Liver (tissue), 9 donors: ENCODE data around the gene KIF5A. TPM values are rescaled to one million over a fixed set of nuclear protein-coding genes. Genes with fewer than 3 reads are reported as not detected.

Source experiments
- DNase-seq: peaks from one replicate; pipeline ENCODE4 v3.0.0-alpha.2; 2017; ENCODE audit warnings: low spot score
- H3K27ac ChIP-seq, 2 donors: one replicate each; pipeline ENCODE4 v1.7.0; 2013; ENCODE audit warnings: inconsistent platforms in 2 of 2, low read length in 2 of 2, control low read depth in 1 of 2, low read depth in 1 of 2, mild to moderate bottlenecking in 1 of 2
- H3K27me3 ChIP-seq, 4 donors: one replicate each; pipeline versions ENCODE4 v1.6.1 to v1.7.0; 2013; ENCODE audit warnings: low read length in 3 of 4, inconsistent platforms in 1 of 4, mild to moderate bottlenecking in 1 of 4, moderate library complexity in 1 of 4; ENCODE audit not compliant: control insufficient read depth in 4 of 4, insufficient read depth in 4 of 4
- H3K36me3 ChIP-seq, 4 donors: one replicate each; pipeline versions ENCODE4 v1.6.1 to v1.7.0; 2013; ENCODE audit warnings: low read length in 3 of 4, mild to moderate bottlenecking in 3 of 4, low read depth in 1 of 4, moderate library complexity in 1 of 4; ENCODE audit not compliant: control insufficient read depth in 4 of 4, insufficient read depth in 3 of 4
- H3K4me1 ChIP-seq, 4 donors: one replicate each; pipeline versions ENCODE4 v1.6.1 to v1.7.0; 2013; ENCODE audit warnings: low read length in 3 of 4, mild to moderate bottlenecking in 3 of 4, moderate library complexity in 1 of 4; ENCODE audit not compliant: control insufficient read depth in 4 of 4, insufficient read depth in 4 of 4
- H3K4me3 ChIP-seq, 3 donors: one replicate each; pipeline versions ENCODE4 v1.6.1 to v1.7.0; 2013; ENCODE audit warnings: low read length in 3 of 3, control low read depth in 1 of 3, low read depth in 1 of 3, mild to moderate bottlenecking in 1 of 3
- H3K9ac ChIP-seq, 2 donors: one replicate each; pipeline ENCODE4 v1.7.0; 2013; ENCODE audit warnings: low read length in 2 of 2, mild to moderate bottlenecking in 2 of 2, moderate library complexity in 2 of 2, control low read depth in 1 of 2, low read depth in 1 of 2
- H3K9me3 ChIP-seq, 4 donors: one replicate each; pipeline versions ENCODE4 v1.6.1 to v1.7.0; 2013; ENCODE audit warnings: low read length in 3 of 4; ENCODE audit not compliant: control insufficient read depth in 4 of 4
- CTCF ChIP-seq: fragments of 150-350 bp; IDR thresholded peaks from 2 replicates; pipeline ENCODE4 v1.5.1; 2017; ENCODE audit warnings: improper control_type of control experiment, low read depth, low read length; ENCODE audit not compliant: missing input control
- EGR1 ChIP-seq, 2 donors: IDR thresholded peaks; 2 replicates each; pipeline ENCODE4 v1.6.1; 2016 to 2018; ENCODE audit warnings: antibody characterized with exemption in 2 of 2, low read depth in 2 of 2
- FOXA2 ChIP-seq: IDR thresholded peaks from 2 replicates; pipeline ENCODE4 v1.6.1; 2016; ENCODE audit warnings: antibody characterized with exemption
- GABPA ChIP-seq, 2 donors: IDR thresholded peaks in 1 of 2; conservative IDR thresholded peaks in 1 of 2; 2 replicates each; pipeline ENCODE4 v1.6.1; 2016; ENCODE audit warnings: antibody characterized with exemption in 2 of 2, mild to moderate bottlenecking in 1 of 2, moderate library complexity in 1 of 2
- HNF4A ChIP-seq, 2 donors: conservative IDR thresholded peaks; 2 replicates each; pipeline ENCODE4 v1.6.1; 2016; ENCODE audit warnings: antibody characterized with exemption in 2 of 2, mild to moderate bottlenecking in 2 of 2
- HNF4G ChIP-seq: IDR thresholded peaks from 2 replicates; pipeline ENCODE4 v1.6.1; 2016; ENCODE audit warnings: antibody characterized with exemption
- JUND ChIP-seq, 2 donors: IDR thresholded peaks; 2 replicates each; pipeline ENCODE4 v1.6.1; 2016; ENCODE audit warnings: antibody characterized with exemption in 2 of 2
- NR2F2 ChIP-seq: IDR thresholded peaks from 2 replicates; pipeline ENCODE4 v1.6.1; 2016; ENCODE audit warnings: antibody characterized with exemption
- RAD21 ChIP-seq, 2 donors: IDR thresholded peaks; 2 replicates each; pipeline ENCODE4 v1.6.1; 2016; ENCODE audit warnings: antibody characterized with exemption in 2 of 2, mild to moderate bottlenecking in 2 of 2
- REST ChIP-seq: IDR thresholded peaks from 2 replicates; pipeline ENCODE4 v1.6.1; 2016; ENCODE audit warnings: antibody characterized with exemption, mild to moderate bottlenecking
- TAF1 ChIP-seq: conservative IDR thresholded peaks from 2 replicates; pipeline ENCODE4 v1.6.1; 2016; ENCODE audit warnings: antibody characterized with exemption, mild to moderate bottlenecking
- YY1 ChIP-seq: IDR thresholded peaks from 2 replicates; pipeline ENCODE4 v1.6.1; 2016; ENCODE audit warnings: antibody characterized with exemption, mild to moderate bottlenecking
- ZBTB33 ChIP-seq: IDR thresholded peaks from 2 replicates; pipeline ENCODE4 v1.6.1; 2016; ENCODE audit warnings: antibody characterized with exemption
- whole genome bisulfite sequencing: extraction: QIAGEN DNeasy Blood & Tissue Kit; methylation state at CpG from one replicate; pipeline ENCODE4 v1.1.7; 2013; 5-methylcytosine and 5-hydroxymethylcytosine counted together
- polyA plus RNA-seq, 2 donors: library from polyadenylated mRNA; stranded (reverse) in 1 of 2; unstranded in 1 of 2; fragments of 200-250 nt in 1 of 2; fragments of >200 nt in 1 of 2; fragmentation: Nextera tagmentation in 1 of 2; extraction: Ambion mirVana in 1 of 2; gene quantifications; one replicate each; pipeline versions ENCODE4 v1.2.1 to v1.2.3, GENCODE V29; 2013 to 2015
- total RNA-seq, 2 donors: library from RNA; depleted of rRNA; stranded (reverse); fragments of >200 nt; gene quantifications; one replicate each; pipeline ENCODE4 v1.2.3, GENCODE V29; 2014
- donor health status: healthy.
- donor health status: healthy.
- donor health status: healthy.
- donor health status: healthy.
- donor health status: healthy.

The KIF5A gene
- total and polyA plus RNA-seq, 4 donors = 0.01 to 0.42 TPM; not detected in 2

- Histone ChIP-seq H3K4me3 (peak overlapping the region in 1 of 3 donors; percentile 65), H3K9ac (no peak overlapping the region), H3K4me1 (peaks cover 6 to 23% (median 11%) of the 10 kb centered on the region in 4 donors), H3K36me3 (no peaks in the 10 kb centered on the region), H3K9me3 (no peaks in the 10 kb centered on the region), H3K27me3 (peaks cover 8 to 18% (median 14%) of the 10 kb centered on the region in 4 donors), H3K27ac (no peak overlapping the region)
- no peak for DNase-seq
- TF ChIP-seq FOXA2 (no peak), NR2F2 (no peak)
- 16% methylated on average over 26 of the region's 26 CpGs for whole genome bisulfite sequencing
These were observed 81.8 kb downstream of the KIF5A start for GRCh38 chr12:57631566-57632072.

- TF ChIP-seq ZBTB33 = no peak
- TF ChIP-seq CTCF = no peak
- TF ChIP-seq GABPA (IDR thresholded peaks at IDR 0.05 in 1 of 2, conservative IDR thresholded peaks at IDR 0.05 in 1 of 2) = no peak
- TF ChIP-seq NR2F2 = no peak
- peaks cover 6 to 23% (median 11%) of the 10 kb centered on the region in 4 donors for H3K4me1 ChIP-seq
- H3K4me3 ChIP-seq = peak overlapping the region in 2 of 3 donors; percentile 23 to 65
- peaks cover 8 to 18% (median 12%) of the 10 kb centered on the region in 4 donors for H3K27me3 ChIP-seq
- H3K36me3 ChIP-seq = no peaks in the 10 kb centered on the region
- no peaks in the 10 kb centered on the region for H3K9me3 ChIP-seq
- no peak overlapping the region for H3K27ac ChIP-seq
- no peak for DNase-seq
- WGBS = 3% methylated on average over 67 of the region's 67 CpGs
- H3K9ac ChIP-seq = no peak overlapping the region
These were observed 82.5 kb downstream of the KIF5A start for GRCh38 chr12:57632073-57632957.

- Histone ChIP-seq H3K36me3 (no peaks in the 10 kb centered on the region), H3K27me3 (peaks cover 2 to 15% (median 7%) of the 10 kb centered on the region in 4 donors), H3K27ac (no peak within 1 kb of the TSS), H3K9ac (no peak within 1 kb of the TSS), H3K4me3 (peak within 1 kb of the TSS in 2 of 3 donors; percentile 23 to 65), H3K4me1 (peaks cover 0 to 15% (median 8%) of the 10 kb centered on the region in 4 donors), H3K9me3 (no peaks in the 10 kb centered on the region)
- 3% methylated on average over 58 of the region's 58 CpGs for WGBS
- peak; percentile 64 for DNase-seq
- TF ChIP-seq RAD21 (IDR thresholded peaks at IDR 0.05) (peak; percentile 41 to 75), YY1 (no peak), GABPA (IDR thresholded peaks at IDR 0.05 in 1 of 2, conservative IDR thresholded peaks at IDR 0.05 in 1 of 2) (no peak), EGR1 (IDR thresholded peaks at IDR 0.05; ENCODE audit: low read depth in 2 of 2) (no peak), FOXA2 (no peak), HNF4G (no peak), HNF4A (conservative IDR thresholded peaks at IDR 0.05) (no peak), REST (no peak), TAF1 (no peak), JUND (IDR thresholded peaks at IDR 0.05) (no peak), ZBTB33 (no peak)
These were observed 83.4 kb downstream of the KIF5A start, which contains the start of gene B4GALNT1 for GRCh38 chr12:57632958-57633840. B4GALNT1 (minus strand) TSS chr12:57633201; CDS start chr12:57632132, 1,069 bp downstream.
